Endothelial cell of umbilical vein (primary cell): Measurements from ENCODE around the gene SLC39A5. TPM values are rescaled to one million over a fixed set of nuclear protein-coding genes. Genes with fewer than 3 reads are reported as not detected.
"Not testable (repeated sequence)": the region's sequence is repeated elsewhere in the genome, so short reads cannot be mapped to it uniquely, and the experiment has no call there.

Source experiments
- BruUV-seq: library from RNA; stranded (reverse); fragments of 400-500 nt; replicated peaks from 2 replicates; lab custom pipeline; 2021; lab: Mats Ljungman, UMichigan
- CTCF ChIA-PET: fragments of 300-600, 350-600 bp; sonication (Branson Sonifier 250); formaldehyde crosslinking; loops from one replicate; lab custom pipeline; 2021; ENCODE audit warnings: antibody characterized with exemption, inconsistent platforms; lab: Charles Lee
- POLR2A ChIA-PET: fragments of 300-600, 350-600 bp; sonication (Branson Sonifier 250); formaldehyde crosslinking; loops from one replicate; lab custom pipeline; 2021; ENCODE audit warnings: antibody characterized with exemption, inconsistent platforms; lab: Charles Lee
- DNase-seq: peaks from one replicate; pipeline ENCODE4 v3.0.0-alpha.2; 2011; ENCODE audit warnings: low read depth, low spot score
- FAIRE-seq: peaks from 2 replicates; lab custom pipeline; 2011; peaks lifted over from hg19 to GRCh38; lab: Jason Lieb, UNC
- H2AFZ ChIP-seq: 2 replicates; pipeline ENCODE4 v1.6.0; 2012; ENCODE audit warnings: low read depth, low read length, control low read depth, inconsistent platforms
- H3K27ac ChIP-seq: 2 replicates; pipeline ENCODE4 v1.5.1; 2011; ENCODE audit warnings: low read depth, mild to moderate bottlenecking, control low read depth, low read length, moderate library complexity; ENCODE audit not compliant: insufficient read depth
- H3K27me3 ChIP-seq, 2 experiments: 2 replicates each; pipeline versions ENCODE4 v1.6.0 to v1.6.1; 2011; ENCODE audit warnings: low read length in 2 of 2, mixed read lengths in 1 of 2; ENCODE audit not compliant: control insufficient read depth in 2 of 2, insufficient read depth in 2 of 2
- H3K36me3 ChIP-seq, 2 experiments: 2 replicates in 1 of 2; 3 replicates in 1 of 2; pipeline ENCODE4 v1.5.1; 2011; ENCODE audit warnings: low read length in 2 of 2, mild to moderate bottlenecking in 1 of 2, moderate library complexity in 1 of 2; ENCODE audit not compliant: control insufficient read depth in 2 of 2, insufficient read depth in 2 of 2; ENCODE audit errors: extremely low read depth in 1 of 2
- H3K4me1 ChIP-seq: 3 replicates; pipeline ENCODE4 v1.5.1; 2011; ENCODE audit warnings: mild to moderate bottlenecking, low read length; ENCODE audit not compliant: control insufficient read depth, insufficient read depth; ENCODE audit errors: extremely low read depth
- H3K4me2 ChIP-seq: 2 replicates; pipeline ENCODE4 v1.6.1; 2011; ENCODE audit warnings: low read length, control low read depth, mixed read lengths; ENCODE audit not compliant: insufficient read depth
- H3K4me3 ChIP-seq, 3 experiments: fragments of 200-600 bp in 1 of 3; sonication (generic), shearing (Covaris generic) in 1 of 3; replicated peaks in 1 of 3; 2 replicates each; pipeline ENCODE4 v1.5.1; 2011 to 2016; ENCODE audit warnings: control low read depth in 3 of 3, low read length in 3 of 3, mild to moderate bottlenecking in 2 of 3, inconsistent platforms in 1 of 3, low read depth in 1 of 3, moderate library complexity in 1 of 3; ENCODE audit not compliant: insufficient read depth in 1 of 3
- H3K79me2 ChIP-seq: 2 replicates; pipeline ENCODE4 v1.6.0; 2012; ENCODE audit warnings: low read length, inconsistent platforms; ENCODE audit not compliant: control insufficient read depth, insufficient read depth
- H3K9ac ChIP-seq: replicated peaks from 2 replicates; pipeline ENCODE3; 2011; ENCODE audit warnings: low read length, control low read depth; ENCODE audit not compliant: insufficient read depth; ENCODE audit errors: extremely low read depth
- H3K9me1 ChIP-seq: replicated peaks from 3 replicates; pipeline ENCODE4 v1.6.0; 2011; ENCODE audit warnings: mild to moderate bottlenecking, low read length; ENCODE audit not compliant: control insufficient read depth, insufficient read depth; ENCODE audit errors: extremely low read depth
- H3K9me3 ChIP-seq: replicated peaks from 2 replicates; pipeline ENCODE4 v1.5.1; 2012; ENCODE audit warnings: low read length, inconsistent platforms; ENCODE audit not compliant: control insufficient read depth, insufficient read depth
- H4K20me1 ChIP-seq: replicated peaks from 2 replicates; pipeline ENCODE3; 2011; ENCODE audit warnings: mild to moderate bottlenecking, low read length; ENCODE audit not compliant: control insufficient read depth, insufficient read depth; ENCODE audit errors: extremely low read depth
- FOS ChIP-seq: IDR thresholded peaks from 2 replicates; pipeline ENCODE4 v1.6.1; 2011; ENCODE audit warnings: mild to moderate bottlenecking, low read length, moderate library complexity, borderline replicate concordance; ENCODE audit not compliant: insufficient read depth
- GATA2 ChIP-seq: IDR thresholded peaks from 2 replicates; pipeline ENCODE4 v1.7.0; 2011; ENCODE audit warnings: low read depth, mild to moderate bottlenecking, moderate library complexity, mixed read lengths, low read length; ENCODE audit not compliant: insufficient read length, insufficient read depth
- JUN ChIP-seq: IDR thresholded peaks from 2 replicates; pipeline ENCODE4 v1.6.1; 2011; ENCODE audit warnings: borderline replicate concordance, low read depth; ENCODE audit not compliant: insufficient read length, insufficient read depth
- POLR2AphosphoS5 ChIP-seq: IDR thresholded peaks from 2 replicates; pipeline ENCODE4 v1.6.1; 2012; ENCODE audit warnings: low read depth, mild to moderate bottlenecking, control low read depth, low read length, moderate library complexity; ENCODE audit not compliant: insufficient read depth
- dilution Hi-C: fragments of 300-500 bp; cut with MboI; formaldehyde crosslinking; loops from one replicate; pipeline ENCODE4 v1.15.0; 2019; ENCODE audit warnings: low sequenced_read_pairs; ENCODE audit not compliant: extremely low pct_ligation_motif_present
- intact Hi-C: fragments of 100-400 bp; cut with micrococcal nuclease; formaldehyde crosslinking; loops from one replicate; pipeline ENCODE4 v1.10.0; 2022
- polyA plus RNA-seq, 4 experiments: library from polyadenylated mRNA; depleted of rRNA in 3 of 4; stranded (reverse) in 3 of 4; unstranded in 1 of 4; fragments of >200 nt; gene quantifications; 2 replicates each; pipeline versions ENCODE4 v1.2.1 to v1.2.3, GENCODE V29; 2011 to 2012; ENCODE audit warnings: missing spikeins in 1 of 4
- total RNA-seq: library from RNA; stranded (reverse); gene quantifications from 2 replicates; pipeline ENCODE4 v1.2.3, GENCODE V29; 2021

SLC39A5 gene
- total and polyA plus RNA-seq, 2 donors (not counting 3 experiments of a cell fraction or from before 2014, with no cell fraction given) = 0.10 TPM; not detected in 1

DNA sequence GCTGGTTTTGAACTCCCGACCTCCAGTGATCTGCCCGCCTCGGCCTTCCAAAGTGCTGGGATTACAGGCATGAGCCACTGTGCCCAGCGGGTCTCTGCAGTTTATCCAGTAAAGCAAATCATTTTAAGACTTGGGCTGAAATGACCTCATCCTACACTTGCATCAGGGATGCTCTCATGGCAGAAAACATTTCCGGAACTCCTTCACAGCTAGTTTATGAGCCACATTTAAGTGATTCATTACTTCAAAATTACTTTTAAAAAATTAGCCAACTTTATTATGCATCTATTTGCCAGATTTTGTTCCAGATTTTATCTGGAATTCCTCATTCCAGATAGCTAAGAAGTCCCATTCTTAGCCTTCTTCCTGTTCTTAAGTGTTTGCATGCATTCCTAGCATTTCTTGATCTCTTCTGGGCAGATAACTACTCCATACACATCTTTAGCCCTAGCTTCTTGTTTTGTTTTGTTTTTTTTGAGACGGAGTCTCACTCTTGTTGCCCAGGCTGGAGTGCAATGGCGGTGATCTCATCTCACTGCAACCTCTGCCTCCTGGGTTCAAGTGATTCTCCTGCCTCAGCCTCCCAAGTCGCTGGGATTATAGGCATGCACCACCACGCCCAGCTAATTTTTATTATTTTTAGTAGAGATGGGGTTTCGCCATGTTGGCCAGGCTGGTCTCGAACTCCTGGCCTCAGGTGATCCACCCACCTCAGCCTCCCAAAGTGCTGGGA lies 32.9 kb upstream of the SLC39A5 start:
- H3K36me3 ChIP-seq, H3K27me3 ChIP-seq, H3K79me2 ChIP-seq, H3K9me3 ChIP-seq, H3K9me1 ChIP-seq, H3K4me3 ChIP-seq, H4K20me1 ChIP-seq, H2AFZ ChIP-seq, H3K4me2 ChIP-seq, dilution Hi-C loops: not testable (repeated sequence)
- Histone ChIP-seq H3K27ac (peak overlapping the region; percentile 97), H3K4me1 (peaks cover 24% of the 10 kb centered on the region), H3K9ac (peak overlapping the region; percentile 68)
- ChIA-PET CTCF (interaction anchor here (0.7 to 4.5 kb wide), 5 partner anchors 8 to 25 kb away, joined by 3 to 42 read pairs (median 17); partner anchors contain the start of genes RNF41 and SMARCC2), POLR2A (interaction anchor here (0.6 to 4.5 kb wide), 6 partner anchors 25 to 432 kb away, joined by 3 to 37 read pairs (median 4); partner anchors contain the start of genes CS, RNF41 and ZC3H10)
- FAIRE-seq (peak; percentile 97), DNase-seq (peak; percentile 94)
- TSS peak; percentile 39 for BruUV-seq
- TF ChIP-seq POLR2AphosphoS5 = peak; percentile 52
- TF ChIP-seq JUN = peak; percentile 94
- peak; percentile 55 for TF ChIP-seq FOS
- peak; percentile 88 for TF ChIP-seq GATA2
- intact Hi-C loops = loop anchor here (1.0 kb wide), 1 partner anchor 27 kb away; the partner anchor contains the start of gene NABP2
